ENCODE data around the gene BEND3.
A peak's percentile ranks its signal among the peaks of the same experiment; 100 is the strongest.

BEND3 gene

DNA sequence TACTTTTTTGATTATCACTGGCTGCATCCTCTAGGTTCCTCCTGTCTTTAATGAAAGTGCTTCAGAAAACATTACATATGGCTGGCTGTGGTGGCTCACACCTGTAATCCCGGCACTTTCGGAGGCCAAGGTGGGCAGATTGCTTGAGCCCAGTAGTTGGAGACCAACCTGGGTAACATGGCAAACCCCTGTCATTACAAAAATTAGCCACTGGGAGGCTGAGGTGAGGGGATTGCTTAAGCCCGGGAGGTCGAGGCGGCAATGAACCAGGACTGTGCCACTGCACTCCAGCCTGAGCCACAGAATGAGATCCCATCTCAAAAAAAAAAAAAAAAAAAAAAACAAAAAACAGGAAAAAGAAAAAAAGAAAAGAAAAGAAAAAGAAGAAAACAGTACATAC lies 35.3 kb downstream of the BEND3 start:
- DNase-seq, result no peak

DNA sequence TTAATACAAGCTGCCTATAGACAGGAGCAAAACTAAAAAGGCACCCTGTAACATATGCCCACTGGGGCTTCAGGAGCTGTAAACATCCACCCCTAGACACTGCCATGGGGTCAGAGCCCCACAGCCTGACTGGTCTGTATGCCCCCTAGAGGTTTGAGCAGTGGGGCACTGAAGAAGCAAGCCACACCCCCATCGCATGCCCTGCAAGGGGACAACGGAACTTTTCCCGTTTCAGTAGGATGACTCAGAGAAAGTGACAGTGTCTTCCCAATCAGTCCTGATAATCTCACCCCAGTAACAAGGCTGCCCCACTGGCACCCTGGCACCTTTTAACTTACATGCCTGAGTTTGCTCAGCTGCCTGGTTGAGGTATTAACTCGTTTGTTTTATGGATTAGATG lies 35.9 kb downstream of the BEND3 start:
- no peak for DNase-seq

DNA sequence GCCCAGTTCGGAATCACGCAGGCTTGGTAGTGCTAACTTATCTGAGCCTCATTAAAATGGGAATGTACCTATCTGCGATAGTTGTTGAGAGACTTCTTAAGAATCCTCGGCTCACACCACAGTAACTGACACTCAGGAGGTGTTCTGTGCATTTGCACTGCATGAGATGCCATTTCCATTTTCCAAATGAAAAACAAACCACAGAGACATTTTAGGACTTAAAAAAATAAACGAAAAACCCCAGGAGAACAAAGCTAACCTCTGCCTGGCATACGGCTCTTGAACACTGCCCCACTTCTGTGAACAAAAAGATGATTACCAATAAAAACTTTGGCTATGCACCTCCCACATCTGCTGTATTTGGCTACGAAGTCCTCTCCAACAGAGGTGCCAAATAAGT lies 37.6 kb downstream of the BEND3 start:
- DNase-seq, result no peak

DNA sequence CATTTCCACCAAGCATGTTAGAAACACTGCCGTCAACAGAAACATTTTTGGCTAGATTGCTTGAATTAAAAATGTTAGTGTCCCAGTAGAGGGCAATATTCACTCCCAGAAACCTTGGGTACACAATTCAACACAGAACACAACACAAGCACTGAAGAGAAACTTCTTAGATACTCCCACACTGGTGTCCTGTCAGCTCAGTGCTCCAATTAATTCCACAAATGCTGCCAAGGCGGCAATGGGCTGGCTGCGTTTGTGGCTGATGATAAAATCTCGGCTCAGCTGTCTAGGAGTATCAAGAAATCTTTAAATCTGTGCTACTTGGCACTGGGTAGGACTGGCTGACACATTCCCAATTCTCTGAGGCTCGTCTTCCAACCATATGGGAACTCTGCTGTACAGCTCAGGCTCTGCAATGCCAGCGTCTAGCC lies 39.3 kb downstream of the BEND3 start:
- no peak for DNase-seq

GRCh38 chr6:107070686-107071085 lies 44.6 kb downstream of the BEND3 start:
- DNase-seq, result no peak

GRCh38 chr6:107069631-107070548 lies 45.4 kb downstream of the BEND3 start:
- DNase-seq, result no peak

- no peak for DNase-seq
Observed at GRCh38 chr6:107068691-107069630, 46.4 kb downstream of the BEND3 start.

- no peak for DNase-seq
Observed at GRCh38 chr6:107066697-107067659, 48.3 kb downstream of the BEND3 start.

- no peak for DNase-seq
Observed at GRCh38 chr6:107064579-107065065, 50.7 kb downstream of the BEND3 start.

GRCh38 chr6:107062691-107063090 lies 52.6 kb downstream of the BEND3 start:
- no peak for DNase-seq

- no peak for DNase-seq
Observed at GRCh38 chr6:107061125-107062020, 53.9 kb downstream of the BEND3 start.

DNA sequence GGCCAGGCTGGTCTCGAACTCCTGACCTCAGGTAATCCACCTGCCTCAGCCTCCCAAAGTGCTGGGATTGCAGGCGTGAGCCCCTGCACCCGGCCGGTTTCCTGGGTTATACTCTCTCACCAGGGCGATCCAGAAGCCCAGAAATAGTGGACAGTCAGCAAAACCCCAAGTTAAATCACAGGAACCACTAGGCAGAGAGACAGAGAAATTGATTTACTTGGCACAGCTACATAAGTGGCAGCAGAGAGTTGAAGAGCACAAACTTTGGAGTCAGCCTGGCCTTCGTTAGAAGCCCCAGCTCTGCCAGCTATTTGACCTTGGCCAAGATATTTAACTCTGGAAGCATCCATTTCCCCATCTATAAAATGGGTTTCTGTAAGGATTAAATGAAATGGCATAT lies 54.6 kb downstream of the BEND3 start:
- DNase-seq, result no peak

- no peak for DNase-seq
Observed at GRCh38 chr6:107059606-107060005, 55.7 kb downstream of the BEND3 start.

DNA sequence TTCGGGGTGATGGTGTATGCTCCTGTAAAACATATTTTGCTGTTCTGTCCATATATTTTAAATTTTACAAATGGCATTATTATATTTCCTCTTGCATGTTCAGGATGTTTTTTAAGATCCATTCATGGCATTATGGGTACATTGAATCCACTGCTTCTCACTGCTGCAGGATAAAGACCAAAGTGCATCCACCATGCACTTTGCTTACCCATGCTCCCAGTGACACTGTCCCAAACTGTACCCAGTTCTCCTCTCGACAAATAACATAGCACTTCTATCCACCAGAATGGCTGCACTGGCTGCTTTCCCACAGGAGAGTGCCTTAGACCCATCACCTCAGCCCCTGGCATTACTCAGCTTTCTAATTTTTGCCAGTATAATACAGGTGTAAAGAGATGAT lies 57.6 kb downstream of the BEND3 start:
- no peak for DNase-seq

DNA sequence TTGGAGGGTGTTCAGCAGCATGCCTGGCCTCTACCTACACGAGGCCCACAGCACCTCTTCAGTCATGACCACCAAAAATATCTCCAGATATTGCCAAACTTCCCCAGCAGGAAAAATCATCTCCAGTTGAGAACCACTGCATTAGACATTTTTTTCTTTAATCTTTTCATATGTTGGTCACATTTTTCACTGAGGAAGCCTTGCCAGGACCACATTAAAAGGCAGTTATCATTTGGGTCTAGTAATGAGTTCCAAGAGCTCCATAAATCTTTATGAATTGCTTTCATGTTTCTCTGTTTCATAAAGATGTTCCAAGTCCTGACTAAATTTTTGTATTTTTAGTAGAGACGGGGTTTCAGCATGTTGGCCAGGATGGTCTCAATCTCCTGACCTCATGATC lies 58.5 kb downstream of the BEND3 start:
- DNase-seq, result no peak

DNA sequence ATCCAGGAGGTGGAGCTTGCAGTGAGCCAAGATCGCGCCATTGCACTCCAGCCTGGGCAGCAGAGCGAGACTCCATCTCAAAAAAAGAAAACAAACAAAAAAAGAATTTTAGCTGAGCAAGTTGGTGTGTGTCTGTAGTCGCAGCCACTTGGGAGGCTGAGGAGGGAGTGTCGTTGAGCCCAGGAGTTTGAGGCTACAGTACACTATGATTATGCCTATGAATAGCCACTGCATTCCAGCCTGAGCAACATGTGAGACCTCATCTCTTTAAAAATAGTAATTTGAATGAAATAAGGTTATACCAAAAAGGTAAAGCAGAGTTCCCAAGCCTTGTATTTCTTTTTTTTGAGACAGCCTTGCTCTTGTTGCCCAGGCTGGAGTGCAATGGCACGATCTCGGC lies 67.5 kb downstream of the BEND3 start:
- DNase-seq, result no peak

- DNase-seq, result peak; percentile 42
Observed at GRCh38 chr6:107045826-107046675, 69.3 kb downstream of the BEND3 start.

GRCh38 chr6:107033126-107033525 lies 82.2 kb downstream of the BEND3 start:
- no peak for DNase-seq

DNA sequence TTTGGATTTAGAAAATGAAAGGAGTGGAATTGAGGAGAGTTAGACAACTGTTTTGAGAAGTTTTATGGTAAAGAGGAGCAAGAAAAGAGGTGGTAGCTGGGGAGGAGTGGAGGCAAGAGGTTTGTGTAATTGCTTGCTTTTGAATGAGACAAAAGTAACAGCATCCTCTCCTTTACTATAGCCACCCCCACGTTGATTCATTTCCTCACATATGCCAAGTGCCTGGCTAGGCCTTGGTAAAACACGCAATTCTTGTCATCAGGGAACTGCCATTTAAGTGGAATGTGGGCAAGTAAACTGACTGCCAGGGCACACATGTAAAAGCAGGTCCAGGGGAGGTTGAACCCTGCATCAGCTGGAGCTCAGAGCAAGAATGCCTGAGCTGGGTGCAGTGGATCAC lies 83.3 kb downstream of the BEND3 start:
- DNase-seq, result no peak

- DNase-seq, result no peak
Observed at GRCh38 chr6:107030151-107030550, 85.2 kb downstream of the BEND3 start.
